Thoracic aorta (tissue), 2 donors: Measurements from ENCODE around the gene XPC. TPM values are rescaled to one million over a fixed set of nuclear protein-coding genes. Genes with fewer than 3 reads are reported as not detected.
"Not testable (repeated sequence)": the region's sequence is repeated elsewhere in the genome, so short reads cannot be mapped to it uniquely, and the experiment has no call there.

ENCODE experiments used
- ATAC-seq: fragments of 150-250 bp; one replicate; pipeline ENCODE4 v1.8.0; 2017; ENCODE audit warnings: low read depth; ENCODE audit not compliant: insufficient number of reproducible peaks, low FRiP score
- DNase-seq: peaks from one replicate; pipeline ENCODE4 v3.0.0-alpha.2; 2020; ENCODE audit warnings: low spot score
- H3K27ac ChIP-seq, 2 donors: fragments of 200-600 bp; sonication (generic); 1 replicate in 1 of 2; 2 replicates in 1 of 2; pipeline ENCODE4 v1.5.1; 2016; ENCODE audit warnings: mild to moderate bottlenecking in 2 of 2, moderate library complexity in 2 of 2
- H3K27me3 ChIP-seq: fragments of 200-600 bp; sonication (generic); replicated peaks from 2 replicates; pipeline ENCODE4 v1.6.0; 2016; ENCODE audit warnings: mild to moderate bottlenecking; ENCODE audit not compliant: insufficient read depth
- H3K36me3 ChIP-seq: fragments of 200-600 bp; sonication (generic); one replicate; pipeline ENCODE4 v1.5.1; 2016
- H3K4me1 ChIP-seq, 2 donors: fragments of 200-600 bp; sonication (generic); 1 replicate in 1 of 2; 2 replicates in 1 of 2; pipeline versions ENCODE4 v1.5.1 to v1.6.0; 2016; ENCODE audit warnings: low read depth in 2 of 2, mild to moderate bottlenecking in 1 of 2; ENCODE audit not compliant: control insufficient read depth in 1 of 2
- H3K4me3 ChIP-seq: fragments of 200-600 bp; sonication (generic); 2 replicates; pipeline ENCODE4 v1.5.1; 2016; ENCODE audit warnings: mild to moderate bottlenecking
- H3K9me3 ChIP-seq: fragments of 200-600 bp; sonication (generic); 2 replicates; pipeline ENCODE4 v1.5.1; 2016
- total RNA-seq, 2 donors: library from RNA; depleted of rRNA; stranded (reverse); fragments of >200 nt; gene quantifications; one replicate each; pipeline versions ENCODE4 v1.1.0 to v1.2.3, GENCODE V29; 2016
- TF ChIP-seq, protein P1 (sequence below): fragments of 200-600 bp; sonication (generic); IDR thresholded peaks from one replicate; pipeline ENCODE4 v1.5.1; 2019; ENCODE audit warnings: antibody characterized with exemption

Gene XPC
- total RNA-seq, 2 donors from 2014 or later, result 49.2 to 57.1 TPM

DNA sequence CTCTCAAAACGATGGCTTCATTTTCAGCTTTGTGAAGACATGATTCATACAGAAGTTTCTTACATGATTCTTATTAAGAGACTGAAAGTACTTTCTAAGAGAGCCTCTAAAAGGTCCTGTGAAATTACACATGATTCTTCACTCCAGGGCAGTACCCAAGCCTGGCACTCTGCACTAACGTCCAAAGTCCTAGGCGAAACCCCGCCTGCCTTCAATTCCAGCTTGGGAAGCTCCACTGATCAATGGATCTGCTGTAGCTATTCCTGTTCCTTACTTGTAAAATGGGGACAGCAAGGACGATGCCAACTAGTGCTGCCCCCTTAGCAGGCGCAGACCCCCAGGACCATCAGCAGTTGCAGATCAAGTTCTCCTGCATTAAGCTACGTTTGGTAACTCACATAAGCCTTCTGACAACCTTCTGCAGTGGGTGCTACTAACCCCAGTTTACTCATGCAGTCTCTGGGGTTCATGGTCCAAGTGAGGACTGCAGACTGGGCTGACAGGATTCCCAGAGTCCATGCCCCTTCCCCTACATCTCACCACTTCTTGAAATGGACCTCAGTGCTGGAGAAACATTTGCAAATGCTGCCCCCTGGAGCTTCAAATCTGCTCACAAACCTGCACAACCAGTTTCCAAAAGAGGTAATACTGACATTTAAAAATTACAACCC lies 64.3 kb downstream of the XPC start:
- Histone ChIP-seq H3K27me3 (no peaks in the 10 kb centered on the region), H3K9me3 (no peaks in the 10 kb centered on the region), H3K36me3 (peaks cover 43% of the 10 kb centered on the region), H3K4me3 (no peak overlapping the region), H3K4me1 (peaks cover 0 to 8% of the 10 kb centered on the region in 2 donors), H3K27ac (no peak overlapping the region)
- ATAC-seq, result no peak
- TF ChIP-seq, protein P1, sequence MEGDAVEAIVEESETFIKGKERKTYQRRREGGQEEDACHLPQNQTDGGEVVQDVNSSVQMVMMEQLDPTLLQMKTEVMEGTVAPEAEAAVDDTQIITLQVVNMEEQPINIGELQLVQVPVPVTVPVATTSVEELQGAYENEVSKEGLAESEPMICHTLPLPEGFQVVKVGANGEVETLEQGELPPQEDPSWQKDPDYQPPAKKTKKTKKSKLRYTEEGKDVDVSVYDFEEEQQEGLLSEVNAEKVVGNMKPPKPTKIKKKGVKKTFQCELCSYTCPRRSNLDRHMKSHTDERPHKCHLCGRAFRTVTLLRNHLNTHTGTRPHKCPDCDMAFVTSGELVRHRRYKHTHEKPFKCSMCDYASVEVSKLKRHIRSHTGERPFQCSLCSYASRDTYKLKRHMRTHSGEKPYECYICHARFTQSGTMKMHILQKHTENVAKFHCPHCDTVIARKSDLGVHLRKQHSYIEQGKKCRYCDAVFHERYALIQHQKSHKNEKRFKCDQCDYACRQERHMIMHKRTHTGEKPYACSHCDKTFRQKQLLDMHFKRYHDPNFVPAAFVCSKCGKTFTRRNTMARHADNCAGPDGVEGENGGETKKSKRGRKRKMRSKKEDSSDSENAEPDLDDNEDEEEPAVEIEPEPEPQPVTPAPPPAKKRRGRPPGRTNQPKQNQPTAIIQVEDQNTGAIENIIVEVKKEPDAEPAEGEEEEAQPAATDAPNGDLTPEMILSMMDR, result no peak
- DNase-seq, result no peak

DNA sequence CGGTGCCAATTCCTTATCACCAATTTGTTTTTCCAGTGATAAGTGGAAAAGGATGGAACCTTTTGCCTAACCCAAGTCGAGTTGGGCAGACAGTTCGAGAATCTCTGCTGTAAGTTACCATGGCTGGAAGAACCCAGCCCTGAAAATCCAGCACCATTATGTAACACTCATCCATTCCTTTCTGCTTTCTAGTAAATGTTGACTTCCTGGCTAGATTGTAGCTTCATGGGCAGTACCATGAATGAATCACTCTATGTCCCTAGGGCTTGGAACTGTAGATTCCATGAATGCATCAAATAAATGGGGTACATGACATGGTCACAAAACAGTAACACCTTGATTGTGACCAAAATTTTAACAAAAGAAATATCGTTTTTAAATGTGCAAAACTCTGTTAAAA lies 67.7 kb downstream of the XPC start:
- ATAC-seq, result no peak
- no peak for DNase-seq
- Histone ChIP-seq H3K27me3 (no peaks in the 10 kb centered on the region), H3K4me3 (no peak overlapping the region), H3K27ac (no peak overlapping the region), H3K9me3 (no peaks in the 10 kb centered on the region), H3K4me1 (no peaks in the 10 kb centered on the region), H3K36me3 (peaks cover 36% of the 10 kb centered on the region)
- TF ChIP-seq, protein P1, result no peak

DNA sequence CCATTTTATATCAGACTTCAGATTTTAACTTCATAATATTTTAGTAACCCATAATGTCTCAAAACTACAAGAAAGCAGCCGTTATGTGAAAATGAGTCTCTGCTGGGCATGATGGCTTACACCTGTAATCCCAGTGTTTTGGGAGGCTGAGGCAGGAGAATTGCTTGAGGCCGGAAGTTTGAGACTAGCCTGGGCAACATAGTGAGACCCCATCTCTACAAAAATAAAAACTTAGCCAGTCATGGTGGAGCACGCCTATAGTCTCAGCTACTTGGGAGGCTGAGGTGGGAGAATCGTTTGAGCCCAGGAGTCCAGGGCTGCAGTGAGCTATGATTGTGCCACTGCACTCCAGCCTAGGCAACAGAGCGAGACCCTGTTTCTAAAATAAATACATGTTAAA lies 68.6 kb downstream of the XPC start:
- not testable (repeated sequence) for ATAC-seq, H3K27me3 ChIP-seq, H3K27ac ChIP-seq, H3K9me3 ChIP-seq, H3K4me3 ChIP-seq, DNase-seq, H3K4me1 ChIP-seq
- peaks cover 27% of the 10 kb centered on the region for H3K36me3 ChIP-seq

DNA sequence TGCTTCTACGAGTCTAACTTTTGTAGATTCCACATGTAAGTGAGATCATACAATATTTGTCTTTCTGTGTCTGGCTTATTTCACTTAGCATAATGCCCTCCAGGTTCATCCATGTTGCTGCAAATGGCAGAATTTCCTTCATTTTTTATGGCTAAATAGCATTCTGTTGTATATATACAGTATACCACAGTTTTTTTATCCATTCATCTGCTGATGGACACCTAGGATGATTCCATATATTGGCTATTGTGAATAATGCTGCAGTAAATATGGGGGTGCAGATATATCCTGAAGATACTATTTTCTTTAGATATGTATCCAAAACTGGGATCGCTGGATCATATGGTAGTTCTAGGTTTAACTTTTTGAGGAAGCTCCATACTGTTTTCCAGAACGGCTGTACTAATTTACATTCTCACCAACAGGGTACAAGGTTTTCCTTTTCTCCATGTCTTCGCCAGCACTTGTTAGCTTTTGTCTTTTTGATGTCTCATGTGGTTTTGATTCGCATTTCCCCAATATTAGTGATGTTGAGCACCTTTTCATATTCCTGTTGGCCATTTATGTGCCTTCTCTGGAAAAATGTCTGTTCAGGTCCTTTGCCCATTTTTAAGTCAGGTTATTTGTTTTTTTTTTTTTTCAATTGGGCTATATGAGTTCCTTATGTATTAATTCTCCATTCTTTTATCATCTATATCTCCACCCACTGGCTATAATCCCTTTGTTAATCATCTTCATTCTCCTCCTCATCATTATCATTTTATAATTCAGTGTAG lies 80.6 kb downstream of the XPC start:
- no peaks in the 10 kb centered on the region for H3K9me3 ChIP-seq
- ATAC-seq, result no peak

DNA sequence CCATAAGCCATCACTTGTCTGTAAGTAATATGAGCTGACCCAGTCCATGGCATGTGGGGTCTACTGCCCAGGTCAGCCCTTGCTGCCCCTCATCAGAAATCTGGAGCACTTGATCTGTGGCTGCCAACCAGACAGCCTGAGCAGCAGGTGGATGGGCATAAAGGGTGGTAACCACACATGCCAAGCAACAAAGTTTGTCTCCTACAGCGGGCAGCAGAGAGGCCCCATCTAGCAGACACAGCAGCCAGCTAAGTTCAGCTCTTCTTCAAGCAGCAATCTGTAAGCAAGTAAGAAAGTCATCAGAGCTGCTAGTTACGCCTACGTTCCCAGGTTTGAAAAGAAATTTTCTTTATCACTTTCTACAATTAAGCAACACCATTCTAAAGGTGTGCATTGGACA lies 81.7 kb downstream of the XPC start:
- no peaks in the 10 kb centered on the region for H3K9me3 ChIP-seq

More for the DNA sequence above, 80.6 kb downstream of the XPC start:
- no peak for DNase-seq
- Histone ChIP-seq H3K4me1 (no peaks in the 10 kb centered on the region), H3K4me3 (no peak overlapping the region), H3K27me3 (no peaks in the 10 kb centered on the region), H3K27ac (no peak overlapping the region), H3K36me3 (no peaks in the 10 kb centered on the region)
- TF ChIP-seq, protein P1, result no peak

More for the DNA sequence above, 81.7 kb downstream of the XPC start:
- DNase-seq (no peak), ATAC-seq (no peak)
- Histone ChIP-seq H3K4me3 (no peak overlapping the region), H3K36me3 (no peaks in the 10 kb centered on the region), H3K4me1 (no peaks in the 10 kb centered on the region), H3K27me3 (no peaks in the 10 kb centered on the region), H3K27ac (no peak overlapping the region)
- TF ChIP-seq, protein P1, result no peak

Other genes with a start within 250 kb of the XPC start
- 1 to 10 TPM; 6.6 to 7.5 TPM for gene CHCHD4, start 53.7 kb downstream of the XPC start, total RNA-seq
- 100 to 1,000 TPM; 161 to 195 TPM for gene TMEM43, start 53.5 kb downstream of the XPC start, total RNA-seq
- gene LSM3, start 216 bp upstream of the XPC start, total RNA-seq, result 1 to 10 TPM; 4.9 TPM
- gene SLC6A6, start 224.0 kb upstream of the XPC start, total RNA-seq, result 10 to 100 TPM; 33.5 to 45.5 TPM